Neuronal stem cell (in vitro differentiated cells): Measurements from ENCODE around the gene FOXP1.

Experiments
- DNase-seq: peaks from one replicate; pipeline ENCODE4 v3.0.0-alpha.2; 2013; ENCODE audit warnings: low spot score
- H2AFZ ChIP-seq: one replicate; pipeline ENCODE4 v1.6.1; 2013; ENCODE audit warnings: mild to moderate bottlenecking, low read length, inconsistent platforms
- H2AK5ac ChIP-seq: 2 replicates; pipeline ENCODE4 v1.6.1; 2013; ENCODE audit warnings: low read depth, mild to moderate bottlenecking, inconsistent platforms, low read length, moderate library complexity, mixed read lengths
- H2BK120ac ChIP-seq: 2 replicates; pipeline ENCODE4 v1.6.1; 2013; ENCODE audit warnings: low read depth, mild to moderate bottlenecking, inconsistent platforms, low read length, moderate library complexity, mixed read lengths
- H2BK12ac ChIP-seq: one replicate; pipeline ENCODE4 v1.6.1; 2013; ENCODE audit warnings: low read length, inconsistent platforms
- H2BK15ac ChIP-seq: 2 replicates; pipeline ENCODE4 v1.6.1; 2013; ENCODE audit warnings: mild to moderate bottlenecking, low read length, inconsistent platforms, mixed read lengths
- H2BK5ac ChIP-seq: one replicate; pipeline ENCODE4 v1.6.1; 2013; ENCODE audit warnings: inconsistent platforms, mild to moderate bottlenecking, low read length, moderate library complexity
- H3K14ac ChIP-seq: one replicate; pipeline ENCODE4 v1.6.1; 2013; ENCODE audit warnings: low read length, inconsistent platforms
- H3K18ac ChIP-seq: 2 replicates; pipeline ENCODE4 v1.6.1; 2013; ENCODE audit warnings: low read length, inconsistent platforms
- H3K23ac ChIP-seq: 2 replicates; pipeline ENCODE4 v1.6.1; 2013; ENCODE audit warnings: low read depth, mild to moderate bottlenecking, mixed read lengths, low read length, inconsistent platforms; ENCODE audit not compliant: poor library complexity
- H3K27ac ChIP-seq: replicated peaks from 3 replicates; pipeline ENCODE4 v1.5.1; 2013; ENCODE audit warnings: low read length, inconsistent platforms
- H3K27me3 ChIP-seq, 3 experiments: 2 replicates each; pipeline ENCODE4 v1.6.1; 2013; ENCODE audit warnings: low read length in 3 of 3, mild to moderate bottlenecking in 2 of 3, inconsistent platforms in 1 of 3, low read depth in 1 of 3, mixed read lengths in 1 of 3, moderate library complexity in 1 of 3; ENCODE audit not compliant: control insufficient read depth in 3 of 3, insufficient read depth in 3 of 3
- H3K36me3 ChIP-seq, 2 donors: replicated peaks in 1 of 2; 2 replicates each; pipeline ENCODE4 v1.6.1; 2013; ENCODE audit warnings: low read length in 2 of 2; ENCODE audit not compliant: control insufficient read depth in 2 of 2, insufficient read depth in 2 of 2
- H3K4ac ChIP-seq: 2 replicates; pipeline ENCODE4 v1.6.1; 2013; ENCODE audit warnings: inconsistent platforms, mild to moderate bottlenecking, low read length, moderate library complexity
- H3K4me1 ChIP-seq, 2 donors: 1 replicate in 1 of 2; 2 replicates in 1 of 2; pipeline ENCODE4 v1.6.1; 2013; ENCODE audit warnings: low read length in 2 of 2, low read depth in 1 of 2; ENCODE audit not compliant: control insufficient read depth in 2 of 2, insufficient read depth in 1 of 2
- H3K4me2 ChIP-seq: one replicate; pipeline ENCODE4 v1.6.1; 2013; ENCODE audit warnings: mild to moderate bottlenecking, low read length, inconsistent platforms; ENCODE audit not compliant: insufficient read depth, poor library complexity, severe bottlenecking
- H3K4me3 ChIP-seq, 2 donors: 2 replicates each; pipeline ENCODE4 v1.5.1; 2013; ENCODE audit warnings: low read length in 2 of 2, mild to moderate bottlenecking in 2 of 2, inconsistent platforms in 1 of 2, moderate library complexity in 1 of 2
- H3K79me1 ChIP-seq: one replicate; pipeline ENCODE4 v1.6.1; 2013; ENCODE audit warnings: low read depth, mild to moderate bottlenecking, inconsistent platforms, low read length, moderate library complexity
- H3K9ac ChIP-seq: one replicate; pipeline ENCODE4 v1.6.1; 2013; ENCODE audit warnings: mild to moderate bottlenecking, low read depth, low read length, inconsistent platforms; ENCODE audit not compliant: poor library complexity
- H3K9me3 ChIP-seq, 2 donors: replicated peaks in 1 of 2; 2 replicates each; pipeline versions ENCODE3 to v1.6.1; 2013; ENCODE audit warnings: low read length in 2 of 2, mild to moderate bottlenecking in 2 of 2, inconsistent platforms in 1 of 2, low read depth in 1 of 2, mixed read lengths in 1 of 2, moderate library complexity in 1 of 2; ENCODE audit not compliant: control insufficient read depth in 2 of 2, insufficient read depth in 1 of 2
- H4K8ac ChIP-seq: one replicate; pipeline ENCODE4 v1.6.1; 2013; ENCODE audit warnings: low read depth, mild to moderate bottlenecking, inconsistent platforms, low read length, moderate library complexity
- H4K91ac ChIP-seq: one replicate; pipeline ENCODE4 v1.6.1; 2013; ENCODE audit warnings: low read length, low read depth, mild to moderate bottlenecking, inconsistent platforms; ENCODE audit not compliant: poor library complexity
- WGBS, 2 donors: extraction: QIAGEN DNeasy Blood & Tissue Kit; methylation state at CpG; one replicate each; pipeline ENCODE4 v1.1.7; 2013; ENCODE audit warnings: missing lambda C conversion rate in 2 of 2, mixed read lengths in 1 of 2; ENCODE audit not compliant: insufficient read length in 2 of 2, insufficient replicate concordance in 1 of 2; ENCODE audit errors: extremely low coverage in 2 of 2; 5-methylcytosine and 5-hydroxymethylcytosine counted together

Gene FOXP1

GRCh38 chr3:70996082-70996481 lies 587.4 kb downstream of the FOXP1 start:
- Histone ChIP-seq H3K36me3 (peaks cover 0 to 31% of the 10 kb centered on the region in 2 donors), H2AK5ac (no peak overlapping the region), H2BK120ac (no peak overlapping the region), H3K4ac (no peak overlapping the region), H3K79me1 (no peaks in the 10 kb centered on the region), H3K27me3 (no peaks in the 10 kb centered on the region), H3K9ac (no peak overlapping the region), H3K27ac (no peak overlapping the region), H2BK12ac (no peak overlapping the region), H2AFZ (no peak overlapping the region), H3K4me3 (no peak overlapping the region), H2BK15ac (no peak overlapping the region), H3K4me2 (no peak overlapping the region), H2BK5ac (no peak overlapping the region), H3K9me3 (no peaks in the 10 kb centered on the region), H3K23ac (no peak overlapping the region), H3K4me1 (peaks cover 0 to under 1% of the 10 kb centered on the region in 2 donors), H3K14ac (no peak overlapping the region), H4K8ac (no peak overlapping the region), H3K18ac (no peak overlapping the region), H4K91ac (no peak overlapping the region)
- no CpG with 5 or more reads among the region's 7 CpGs for WGBS, 2 donors
- DNase-seq, result no peak

DNA sequence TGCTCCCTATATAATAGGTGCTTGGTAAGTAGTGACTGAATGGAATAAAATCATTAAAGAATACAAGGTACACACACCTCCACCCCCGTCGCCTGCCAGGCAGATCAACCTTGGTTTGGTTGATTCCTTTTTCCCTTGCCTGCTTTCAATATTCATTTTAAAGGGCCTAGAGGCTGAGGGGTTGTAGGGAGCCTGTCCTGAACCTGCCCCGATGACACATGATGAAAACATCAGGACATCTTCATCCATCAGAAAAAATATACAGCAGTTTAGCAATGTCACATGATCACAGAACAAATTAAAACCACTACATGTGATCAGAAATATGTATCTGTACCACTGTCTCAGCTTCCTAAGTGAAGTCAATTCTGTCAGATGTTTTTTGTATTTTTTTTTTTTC lies 588.9 kb downstream of the FOXP1 start:
- WGBS, 2 donors, result no CpG with 5 or more reads among the region's 3 CpGs
- Histone ChIP-seq H3K27ac (no peak overlapping the region), H3K18ac (no peak overlapping the region), H3K4me1 (no peaks in the 10 kb centered on the region), H2BK120ac (no peak overlapping the region), H3K79me1 (no peaks in the 10 kb centered on the region), H3K23ac (no peak overlapping the region), H2BK5ac (no peak overlapping the region), H4K91ac (no peak overlapping the region), H2AFZ (no peak overlapping the region), H3K4me2 (no peak overlapping the region), H3K9me3 (no peaks in the 10 kb centered on the region), H3K27me3 (no peaks in the 10 kb centered on the region), H3K36me3 (peaks cover 0 to 31% of the 10 kb centered on the region in 2 donors), H3K14ac (no peak overlapping the region), H4K8ac (no peak overlapping the region), H3K9ac (no peak overlapping the region), H3K4me3 (no peak overlapping the region), H2BK15ac (no peak overlapping the region), H2BK12ac (no peak overlapping the region), H3K4ac (no peak overlapping the region), H2AK5ac (no peak overlapping the region)
- no peak for DNase-seq

- no peak overlapping the region for H3K27ac ChIP-seq
- no peak for DNase-seq
- no peak overlapping the region for H2AK5ac ChIP-seq
- H3K27me3 ChIP-seq, result no peaks in the 10 kb centered on the region
- no peak overlapping the region for H2AFZ ChIP-seq
- no peak overlapping the region for H2BK12ac ChIP-seq
- no peaks in the 10 kb centered on the region for H3K4me1 ChIP-seq
- H3K18ac ChIP-seq, result no peak overlapping the region
- H3K36me3 ChIP-seq, result peaks cover 0 to 34% of the 10 kb centered on the region in 2 donors
- no peak overlapping the region for H2BK120ac ChIP-seq
- H3K9ac ChIP-seq, result no peak overlapping the region
- no peak overlapping the region for H3K4me2 ChIP-seq
- no peak overlapping the region for H3K4ac ChIP-seq
- H4K8ac ChIP-seq, result no peak overlapping the region
- H3K79me1 ChIP-seq, result no peaks in the 10 kb centered on the region
- H3K9me3 ChIP-seq, result no peaks in the 10 kb centered on the region
- H3K23ac ChIP-seq, result no peak overlapping the region
- H3K14ac ChIP-seq, result no peak overlapping the region
- no peak overlapping the region for H4K91ac ChIP-seq
- no peak overlapping the region for H2BK5ac ChIP-seq
- no CpG with 5 or more reads among the region's 11 CpGs for WGBS, 2 donors
- no peak overlapping the region for H2BK15ac ChIP-seq
- H3K4me3 ChIP-seq, result no peak overlapping the region
These were observed 590.8 kb downstream of the FOXP1 start for GRCh38 chr3:70992562-70993204.

DNA sequence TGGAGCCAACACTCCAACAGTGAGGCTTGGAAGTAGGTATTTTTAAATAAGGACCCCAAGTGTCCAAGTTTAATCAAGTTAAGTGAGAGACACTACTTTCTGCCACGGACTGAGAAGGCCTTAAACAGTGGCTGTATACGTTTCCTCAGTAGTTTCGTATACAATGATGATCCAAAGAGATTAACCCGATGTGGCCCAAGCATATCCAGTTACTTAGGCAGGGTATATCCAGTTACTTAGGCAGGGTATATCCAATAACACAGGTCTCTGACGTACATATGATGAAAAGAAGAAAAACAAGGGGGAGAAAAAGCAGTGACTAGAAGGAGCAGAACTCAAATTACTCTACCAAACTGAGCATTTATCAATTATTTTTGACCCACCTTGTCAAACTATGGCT lies 591.4 kb downstream of the FOXP1 start:
- no peak overlapping the region for H3K18ac ChIP-seq
- no peak overlapping the region for H2BK12ac ChIP-seq
- no peak overlapping the region for H4K91ac ChIP-seq
- no peak overlapping the region for H2BK15ac ChIP-seq
- no CpG with 5 or more reads among the region's 5 CpGs for WGBS, 2 donors
- H3K79me1 ChIP-seq, result no peaks in the 10 kb centered on the region
- no peak overlapping the region for H2BK120ac ChIP-seq
- H3K4me1 ChIP-seq, result no peaks in the 10 kb centered on the region
- no peaks in the 10 kb centered on the region for H3K9me3 ChIP-seq
- H3K4me2 ChIP-seq, result no peak overlapping the region
- no peak overlapping the region for H2AK5ac ChIP-seq
- no peak overlapping the region for H3K14ac ChIP-seq
- no peaks in the 10 kb centered on the region for H3K27me3 ChIP-seq
- no peak for DNase-seq
- no peak overlapping the region for H3K27ac ChIP-seq
- H3K23ac ChIP-seq, result no peak overlapping the region
- H3K4ac ChIP-seq, result no peak overlapping the region
- no peak overlapping the region for H3K4me3 ChIP-seq
- H4K8ac ChIP-seq, result no peak overlapping the region
- H2AFZ ChIP-seq, result no peak overlapping the region
- peaks cover 0 to 39% of the 10 kb centered on the region in 2 donors for H3K36me3 ChIP-seq
- H2BK5ac ChIP-seq, result no peak overlapping the region
- no peak overlapping the region for H3K9ac ChIP-seq
